CD14-positive monocyte (primary cell): Measurements from ENCODE around the gene STXBP5. TPM values are rescaled to one million over a fixed set of nuclear protein-coding genes. Genes with fewer than 3 reads are reported as not detected.
A peak's percentile ranks its signal among the peaks of the same experiment; 100 is the strongest.

Experiments
- DNase-seq, 3 donors: peaks; one replicate each; pipeline ENCODE4 v3.0.0-alpha.2; 2011 to 2022
- H2AFZ ChIP-seq: 2 replicates; pipeline ENCODE4 v1.6.0; 2012; ENCODE audit warnings: mild to moderate bottlenecking, low read depth, low read length, inconsistent platforms; ENCODE audit not compliant: insufficient read depth, poor library complexity, severe bottlenecking
- H3K27ac ChIP-seq, 2 donors: 1 replicate in 1 of 2; 2 replicates in 1 of 2; pipeline ENCODE4 v1.5.1; 2012 to 2013; ENCODE audit warnings: low read length in 2 of 2, control low read depth in 1 of 2, inconsistent platforms in 1 of 2, low read depth in 1 of 2, mild to moderate bottlenecking in 1 of 2
- H3K27me3 ChIP-seq, 2 donors: one replicate each; pipeline versions ENCODE4 v1.6.0 to v1.6.1; 2011 to 2013; ENCODE audit warnings: low read length in 2 of 2; ENCODE audit not compliant: control insufficient read depth in 2 of 2, insufficient read depth in 2 of 2
- H3K36me3 ChIP-seq, 2 donors: replicated peaks in 1 of 2; 1 replicate in 1 of 2; 2 replicates in 1 of 2; pipeline versions ENCODE4 v1.5.1 to v1.6.1; 2012 to 2013; ENCODE audit warnings: low read length in 2 of 2, control low read depth in 1 of 2, inconsistent platforms in 1 of 2, mild to moderate bottlenecking in 1 of 2; ENCODE audit not compliant: insufficient read depth in 2 of 2, control insufficient read depth in 1 of 2
- H3K4me1 ChIP-seq, 2 donors: 1 replicate in 1 of 2; 2 replicates in 1 of 2; pipeline versions ENCODE4 v1.5.1 to v1.6.1; 2012 to 2013; ENCODE audit warnings: low read length in 2 of 2, control low read depth in 1 of 2, inconsistent platforms in 1 of 2, mild to moderate bottlenecking in 1 of 2, moderate library complexity in 1 of 2; ENCODE audit not compliant: insufficient read depth in 2 of 2, control insufficient read depth in 1 of 2
- H3K4me2 ChIP-seq: replicated peaks from 2 replicates; pipeline ENCODE3; 2012; ENCODE audit warnings: low read length, moderate library complexity, mild to moderate bottlenecking; ENCODE audit not compliant: poor library complexity, severe bottlenecking; ENCODE audit errors: extremely low read depth
- H3K4me3 ChIP-seq, 3 experiments: fragments of 200-600 bp in 1 of 3; sonication (generic) in 1 of 3; replicated peaks in 1 of 3; 1 replicate in 2 of 3; 2 replicates in 1 of 3; pipeline ENCODE4 v1.5.1; 2011 to 2013; ENCODE audit warnings: low read length in 3 of 3, mild to moderate bottlenecking in 3 of 3, control low read depth in 2 of 3, low read depth in 2 of 3, inconsistent platforms in 1 of 3, moderate library complexity in 1 of 3
- H3K79me2 ChIP-seq: 2 replicates; pipeline ENCODE4 v1.6.0; 2012; ENCODE audit warnings: mild to moderate bottlenecking, control low read depth, inconsistent platforms, low read length, moderate library complexity; ENCODE audit not compliant: insufficient read depth
- H3K9ac ChIP-seq: 2 replicates; pipeline ENCODE4 v1.6.0; 2017; ENCODE audit warnings: low read length, mild to moderate bottlenecking; ENCODE audit not compliant: insufficient read depth, poor library complexity, severe bottlenecking
- H3K9me3 ChIP-seq, 2 donors: replicated peaks in 1 of 2; 1 replicate in 1 of 2; 2 replicates in 1 of 2; pipeline versions ENCODE4 v1.5.1 to v1.6.1; 2012 to 2013; ENCODE audit warnings: low read length in 2 of 2, control low read depth in 1 of 2; ENCODE audit not compliant: control insufficient read depth in 1 of 2, insufficient read depth in 1 of 2
- H4K20me1 ChIP-seq: 2 replicates; pipeline ENCODE4 v1.6.0; 2012; ENCODE audit warnings: mild to moderate bottlenecking, low read length, control low read depth, moderate library complexity; ENCODE audit not compliant: insufficient read depth
- H3K27ac Mint-ChIP-seq, 7 donors: one replicate each; pipeline ENCODE4 v1.8.0; 2020; ENCODE audit warnings: mild to moderate bottlenecking in 7 of 7, mixed read lengths in 7 of 7, moderate library complexity in 6 of 7, inconsistent platforms in 2 of 7
- H3K27me3 Mint-ChIP-seq, 3 donors: one replicate each; pipeline ENCODE4 v1.8.0; 2021 to 2022; ENCODE audit warnings: low read depth in 3 of 3, mild to moderate bottlenecking in 3 of 3, mixed read lengths in 3 of 3, moderate library complexity in 3 of 3, inconsistent platforms in 1 of 3
- H3K36me3 Mint-ChIP-seq, 2 donors: one replicate each; pipeline ENCODE4 v1.8.0; 2020; ENCODE audit warnings: mixed read lengths in 2 of 2, inconsistent platforms in 1 of 2, mild to moderate bottlenecking in 1 of 2
- H3K4me1 Mint-ChIP-seq: one replicate; pipeline ENCODE4 v1.8.0; 2020; ENCODE audit warnings: mild to moderate bottlenecking, mixed read lengths
- H3K4me3 Mint-ChIP-seq, 2 donors: one replicate each; pipeline ENCODE4 v1.8.0; 2020; ENCODE audit warnings: mild to moderate bottlenecking in 2 of 2, mixed read lengths in 2 of 2, moderate library complexity in 1 of 2
- H3K9me3 Mint-ChIP-seq, 7 donors: one replicate each; pipeline ENCODE4 v1.8.0; 2020 to 2022; ENCODE audit warnings: mixed read lengths in 7 of 7, mild to moderate bottlenecking in 6 of 7, moderate library complexity in 6 of 7, inconsistent platforms in 2 of 7
- WGBS: methylation state at CpG from one replicate; pipeline ENCODE4 v1.1.5; 2013; ENCODE audit warnings: missing lambda C conversion rate; ENCODE audit not compliant: insufficient coverage; 5-methylcytosine and 5-hydroxymethylcytosine counted together
- intact Hi-C, 2 donors: fragments of 100-400 bp; cut with micrococcal nuclease; formaldehyde crosslinking; loops; one replicate each; pipeline versions ENCODE4 v1.15.0 to v1.15.1; 2023
- polyA plus RNA-seq, 3 donors: library from polyadenylated mRNA; depleted of rRNA in 1 of 3; unstranded in 2 of 3; stranded (reverse) in 1 of 3; fragments of 300-500 nt in 2 of 3; fragments of >200 nt in 1 of 3; fragmentation: Illumina TruSeq in 2 of 3; gene quantifications; 1 replicate in 2 of 3; 2 replicates in 1 of 3; pipeline ENCODE4 v1.2.3, GENCODE V29; 2012 to 2021
- TF ChIP-seq, protein P1 (sequence below): fragments of 200-600 bp; IDR thresholded peaks from one replicate; pipeline ENCODE4 v1.8.0; 2022; ENCODE audit warnings: antibody characterized with exemption, mild to moderate bottlenecking

Gene STXBP5
- polyA plus RNA-seq, 3 donors: 1.5 to 8.8 (median 2.0) TPM

GRCh38 chr6:147156218-147156617 lies 48.0 kb upstream of the STXBP5 start:
- H3K4me3 ChIP-seq: no peak overlapping the region
- no peak overlapping the region for H3K27ac ChIP-seq
- DNase-seq: no peak
- H3K9me3 ChIP-seq: no peaks in the 10 kb centered on the region
- intact Hi-C loops: no loop called here
- no peaks in the 10 kb centered on the region for H3K27me3 ChIP-seq
- no peaks in the 10 kb centered on the region for H3K36me3 ChIP-seq
- no peaks in the 10 kb centered on the region for H4K20me1 ChIP-seq
- no peaks in the 10 kb centered on the region for H3K79me2 ChIP-seq
- Mint-ChIP-seq H3K9me3 (no peaks in the 10 kb centered on the region), H3K4me3 (no peak overlapping the region), H3K27me3 (no peaks in the 10 kb centered on the region), H3K36me3 (no peaks in the 10 kb centered on the region), H3K27ac (peak overlapping the region in 1 of 7 donors; percentile 9), H3K4me1 (no peaks in the 10 kb centered on the region)
- TF ChIP-seq, protein P1, sequence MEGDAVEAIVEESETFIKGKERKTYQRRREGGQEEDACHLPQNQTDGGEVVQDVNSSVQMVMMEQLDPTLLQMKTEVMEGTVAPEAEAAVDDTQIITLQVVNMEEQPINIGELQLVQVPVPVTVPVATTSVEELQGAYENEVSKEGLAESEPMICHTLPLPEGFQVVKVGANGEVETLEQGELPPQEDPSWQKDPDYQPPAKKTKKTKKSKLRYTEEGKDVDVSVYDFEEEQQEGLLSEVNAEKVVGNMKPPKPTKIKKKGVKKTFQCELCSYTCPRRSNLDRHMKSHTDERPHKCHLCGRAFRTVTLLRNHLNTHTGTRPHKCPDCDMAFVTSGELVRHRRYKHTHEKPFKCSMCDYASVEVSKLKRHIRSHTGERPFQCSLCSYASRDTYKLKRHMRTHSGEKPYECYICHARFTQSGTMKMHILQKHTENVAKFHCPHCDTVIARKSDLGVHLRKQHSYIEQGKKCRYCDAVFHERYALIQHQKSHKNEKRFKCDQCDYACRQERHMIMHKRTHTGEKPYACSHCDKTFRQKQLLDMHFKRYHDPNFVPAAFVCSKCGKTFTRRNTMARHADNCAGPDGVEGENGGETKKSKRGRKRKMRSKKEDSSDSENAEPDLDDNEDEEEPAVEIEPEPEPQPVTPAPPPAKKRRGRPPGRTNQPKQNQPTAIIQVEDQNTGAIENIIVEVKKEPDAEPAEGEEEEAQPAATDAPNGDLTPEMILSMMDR: no peak
- H3K4me2 ChIP-seq: no peak overlapping the region
- no peak overlapping the region for H3K9ac ChIP-seq
- no peak overlapping the region for H2AFZ ChIP-seq
- H3K4me1 ChIP-seq: no peaks in the 10 kb centered on the region

- H3K79me2 ChIP-seq: no peaks in the 10 kb centered on the region
- no peaks in the 10 kb centered on the region for H3K9me3 Mint-ChIP-seq
- no peak overlapping the region for H3K4me3 Mint-ChIP-seq
- H3K4me3 ChIP-seq: no peak overlapping the region
- no peaks in the 10 kb centered on the region for H3K27me3 Mint-ChIP-seq
- no peaks in the 10 kb centered on the region for H4K20me1 ChIP-seq
- H3K27ac ChIP-seq: no peak overlapping the region
- no peaks in the 10 kb centered on the region for H3K36me3 ChIP-seq
- H3K36me3 Mint-ChIP-seq: no peaks in the 10 kb centered on the region
- no peak for DNase-seq
- TF ChIP-seq, protein P1: no peak
- 100% methylated on average over 1 of the region's 4 CpGs for WGBS
- no peaks in the 10 kb centered on the region for H3K9me3 ChIP-seq
- H3K4me1 Mint-ChIP-seq: no peaks in the 10 kb centered on the region
- no peak overlapping the region for H3K4me2 ChIP-seq
- no peak overlapping the region for H3K27ac Mint-ChIP-seq
- no peaks in the 10 kb centered on the region for H3K27me3 ChIP-seq
- intact Hi-C loops: no loop called here
- no peak overlapping the region for H2AFZ ChIP-seq
- no peaks in the 10 kb centered on the region for H3K4me1 ChIP-seq
- H3K9ac ChIP-seq: no peak overlapping the region
Observed at GRCh38 chr6:147156799-147157382, 47.3 kb upstream of the STXBP5 start.
